Astrocyte (in vitro differentiated cells and primary cell): ENCODE measurements around the gene XDH.

Source experiments
- EZH2 ChIP-seq: IDR thresholded peaks from 2 replicates; pipeline ENCODE4 v1.6.1; 2012; ENCODE audit warnings: mild to moderate bottlenecking, low read length, inconsistent platforms; ENCODE audit not compliant: insufficient read depth
- TF ChIP-seq, protein P1 (sequence below): IDR thresholded peaks from 2 replicates; pipeline ENCODE4 v1.5.1; 2011; ENCODE audit warnings: low read depth, mild to moderate bottlenecking, inconsistent platforms, low read length, moderate library complexity; ENCODE audit not compliant: insufficient read depth

DNA sequence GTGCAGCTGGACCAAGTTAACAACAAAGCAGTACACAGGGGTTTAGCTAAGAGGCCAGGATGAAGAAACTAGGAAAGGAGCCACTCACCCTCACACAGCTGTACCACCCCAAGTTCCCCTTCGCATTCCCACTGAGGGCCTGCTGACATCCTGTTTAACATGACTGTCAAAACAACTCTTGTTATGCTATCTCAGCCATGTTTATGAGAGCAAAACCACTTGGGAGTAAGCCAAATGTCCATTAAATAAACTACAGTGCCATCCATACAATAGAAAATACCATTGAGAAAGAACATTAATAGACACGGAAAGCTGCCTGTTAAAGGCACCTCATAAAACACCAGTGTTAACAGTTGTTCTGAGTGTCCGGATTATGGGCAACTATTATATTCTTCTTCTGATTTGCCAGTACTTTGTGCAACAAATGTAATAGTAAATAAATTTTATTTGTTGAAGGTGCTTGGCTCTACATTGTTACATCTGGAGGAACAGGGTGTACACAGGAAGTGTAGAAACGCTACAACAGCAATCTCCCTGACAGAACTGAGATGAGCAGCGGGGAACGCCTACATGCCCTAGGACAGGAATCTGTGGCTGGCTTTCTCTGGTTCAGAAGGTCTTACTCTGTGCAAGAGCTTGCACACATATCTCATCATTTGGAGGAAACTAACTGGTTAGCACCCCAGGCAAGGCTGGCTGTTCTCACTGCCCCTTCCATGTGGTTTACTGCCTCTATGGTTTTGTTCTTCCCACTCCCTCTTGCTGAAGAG, 95.0 kb downstream of the XDH start:
- TF ChIP-seq, protein P1, sequence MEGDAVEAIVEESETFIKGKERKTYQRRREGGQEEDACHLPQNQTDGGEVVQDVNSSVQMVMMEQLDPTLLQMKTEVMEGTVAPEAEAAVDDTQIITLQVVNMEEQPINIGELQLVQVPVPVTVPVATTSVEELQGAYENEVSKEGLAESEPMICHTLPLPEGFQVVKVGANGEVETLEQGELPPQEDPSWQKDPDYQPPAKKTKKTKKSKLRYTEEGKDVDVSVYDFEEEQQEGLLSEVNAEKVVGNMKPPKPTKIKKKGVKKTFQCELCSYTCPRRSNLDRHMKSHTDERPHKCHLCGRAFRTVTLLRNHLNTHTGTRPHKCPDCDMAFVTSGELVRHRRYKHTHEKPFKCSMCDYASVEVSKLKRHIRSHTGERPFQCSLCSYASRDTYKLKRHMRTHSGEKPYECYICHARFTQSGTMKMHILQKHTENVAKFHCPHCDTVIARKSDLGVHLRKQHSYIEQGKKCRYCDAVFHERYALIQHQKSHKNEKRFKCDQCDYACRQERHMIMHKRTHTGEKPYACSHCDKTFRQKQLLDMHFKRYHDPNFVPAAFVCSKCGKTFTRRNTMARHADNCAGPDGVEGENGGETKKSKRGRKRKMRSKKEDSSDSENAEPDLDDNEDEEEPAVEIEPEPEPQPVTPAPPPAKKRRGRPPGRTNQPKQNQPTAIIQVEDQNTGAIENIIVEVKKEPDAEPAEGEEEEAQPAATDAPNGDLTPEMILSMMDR = no peak
- no peak for TF ChIP-seq EZH2
